ENCODE data around the gene SH3BGRL2. TPM values are rescaled to one million over a fixed set of nuclear protein-coding genes. Genes with fewer than 3 reads are reported as not detected.

SH3BGRL2 gene
- total and polyA plus RNA-seq, 2 donors (not counting 1 experiment from before 2014, with no cell fraction given) = 0.01 TPM; not detected in 1

- Histone ChIP-seq H4K20me1 (ENCODE audit: control insufficient read depth, insufficient read depth, low read length, poor library complexity, severe bottlenecking) (no peaks in the 10 kb centered on the region), H3K4me1 (ENCODE audit: control insufficient read depth in 2 of 2, insufficient read depth in 2 of 2, low read length in 2 of 2) (no peaks in the 10 kb centered on the region), H3K27me3 (replicated peaks in 1 of 4; ENCODE audit: control extremely low read depth in 1 of 4, control insufficient read depth in 3 of 4, insufficient read depth in 4 of 4, low read length in 3 of 4) (no peaks in the 10 kb centered on the region), H3K27ac (ENCODE audit: low read length in 2 of 2) (no peak overlapping the region), H3K9ac (ENCODE audit: low read length) (no peak overlapping the region), H3K4me2 (replicated peaks; ENCODE audit: low read depth, low read length, poor library complexity, severe bottlenecking) (no peak overlapping the region), H2AFZ (ENCODE audit: insufficient read depth, low read depth, low read length, poor library complexity, severe bottlenecking) (no peak overlapping the region), H3K4me3 (ENCODE audit: control extremely low read depth in 1 of 5, extremely low read depth in 1 of 5, insufficient read depth in 1 of 5, low read depth in 2 of 5, low read length in 4 of 5) (no peak overlapping the region), H3K36me3 (replicated peaks in 1 of 2; ENCODE audit: control extremely low read depth in 1 of 2, control insufficient read depth in 1 of 2, extremely low read depth in 1 of 2, insufficient read depth in 2 of 2, low read length in 1 of 2) (no peaks in the 10 kb centered on the region), H3K79me2 (ENCODE audit: control insufficient read depth, insufficient read depth, low read length) (no peaks in the 10 kb centered on the region), H3K9me3 (ENCODE audit: control extremely low read depth in 1 of 3, control insufficient read depth in 2 of 3, insufficient read depth in 1 of 3, low read length in 2 of 3) (no peaks in the 10 kb centered on the region)
- ChIA-PET POLR2A (no interaction called here), CTCF (no interaction called here)
- TF ChIP-seq EZH2 (IDR thresholded peaks at IDR 0.05; ENCODE audit: borderline replicate concordance, insufficient read depth, low read depth, low read length, poor library complexity, severe bottlenecking) = no peak
- TF ChIP-seq, protein P1, sequence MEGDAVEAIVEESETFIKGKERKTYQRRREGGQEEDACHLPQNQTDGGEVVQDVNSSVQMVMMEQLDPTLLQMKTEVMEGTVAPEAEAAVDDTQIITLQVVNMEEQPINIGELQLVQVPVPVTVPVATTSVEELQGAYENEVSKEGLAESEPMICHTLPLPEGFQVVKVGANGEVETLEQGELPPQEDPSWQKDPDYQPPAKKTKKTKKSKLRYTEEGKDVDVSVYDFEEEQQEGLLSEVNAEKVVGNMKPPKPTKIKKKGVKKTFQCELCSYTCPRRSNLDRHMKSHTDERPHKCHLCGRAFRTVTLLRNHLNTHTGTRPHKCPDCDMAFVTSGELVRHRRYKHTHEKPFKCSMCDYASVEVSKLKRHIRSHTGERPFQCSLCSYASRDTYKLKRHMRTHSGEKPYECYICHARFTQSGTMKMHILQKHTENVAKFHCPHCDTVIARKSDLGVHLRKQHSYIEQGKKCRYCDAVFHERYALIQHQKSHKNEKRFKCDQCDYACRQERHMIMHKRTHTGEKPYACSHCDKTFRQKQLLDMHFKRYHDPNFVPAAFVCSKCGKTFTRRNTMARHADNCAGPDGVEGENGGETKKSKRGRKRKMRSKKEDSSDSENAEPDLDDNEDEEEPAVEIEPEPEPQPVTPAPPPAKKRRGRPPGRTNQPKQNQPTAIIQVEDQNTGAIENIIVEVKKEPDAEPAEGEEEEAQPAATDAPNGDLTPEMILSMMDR (IDR thresholded peaks at IDR 0.05) = no peak
- H3K4me1 Mint-ChIP-seq = no peaks in the 10 kb centered on the region
- H3K9me3 Mint-ChIP-seq (ENCODE audit: insufficient read depth) = no peaks in the 10 kb centered on the region
- H3K4me3 Mint-ChIP-seq = no peak overlapping the region
- ATAC-seq (ENCODE audit: low read depth) = no peak
- no peak for DNase-seq
- peaks cover 7% of the 10 kb centered on the region for H3K27me3 Mint-ChIP-seq
- no peak overlapping the region for H3K27ac Mint-ChIP-seq
- intact Hi-C loops (cut with micrococcal nuclease) = no loop called here
- WGBS (ENCODE audit: insufficient coverage) = 100% methylated on average over 3 of the region's 4 CpGs
Observed at GRCh38 chr6:79711167-79711566, 80.0 kb downstream of the SH3BGRL2 start.

DNA sequence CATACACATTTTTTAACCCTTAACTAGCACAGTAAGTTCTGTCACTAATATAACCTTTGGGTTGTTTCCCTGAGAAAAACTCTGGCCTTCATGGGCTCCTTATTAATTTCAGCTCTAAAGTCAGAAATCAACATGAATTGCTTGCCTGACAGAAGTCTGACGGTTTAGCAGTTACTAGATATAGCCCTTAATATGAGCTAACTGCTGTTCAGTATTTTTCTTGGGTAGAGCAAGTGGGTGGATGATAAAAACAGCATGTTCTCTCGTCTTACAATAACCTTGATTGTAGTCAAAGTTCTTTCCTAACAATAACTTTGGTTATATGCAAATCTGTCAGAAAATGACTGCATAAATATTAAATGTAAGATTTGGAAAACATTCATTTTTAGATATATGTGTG, 81.0 kb downstream of the SH3BGRL2 start:
- no peaks in the 10 kb centered on the region for H3K27me3 ChIP-seq (replicated peaks in 1 of 4; ENCODE audit: control extremely low read depth in 1 of 4, control insufficient read depth in 3 of 4, insufficient read depth in 4 of 4, low read length in 3 of 4)
- no peaks in the 10 kb centered on the region for H4K20me1 ChIP-seq (ENCODE audit: control insufficient read depth, insufficient read depth, low read length, poor library complexity, severe bottlenecking)
- Mint-ChIP-seq H3K27me3 (peaks cover 7% of the 10 kb centered on the region), H3K9me3 (ENCODE audit: insufficient read depth) (no peaks in the 10 kb centered on the region), H3K27ac (no peak overlapping the region), H3K4me3 (no peak overlapping the region), H3K4me1 (no peaks in the 10 kb centered on the region)
- intact Hi-C loops (cut with micrococcal nuclease) = no loop called here
- no peaks in the 10 kb centered on the region for H3K9me3 ChIP-seq (ENCODE audit: control extremely low read depth in 1 of 3, control insufficient read depth in 2 of 3, insufficient read depth in 1 of 3, low read length in 2 of 3)
- H3K79me2 ChIP-seq (ENCODE audit: control insufficient read depth, insufficient read depth, low read length) = no peaks in the 10 kb centered on the region
- CTCF ChIA-PET = no interaction called here
- TF ChIP-seq, protein P1 (IDR thresholded peaks at IDR 0.05) = no peak
- no peak for TF ChIP-seq EZH2 (IDR thresholded peaks at IDR 0.05; ENCODE audit: borderline replicate concordance, insufficient read depth, low read depth, low read length, poor library complexity, severe bottlenecking)
- WGBS (ENCODE audit: insufficient coverage) = no CpG with 5 or more reads among the region's 2 CpGs
- H3K27ac ChIP-seq (ENCODE audit: low read length in 2 of 2) = no peak overlapping the region
- no peak overlapping the region for H3K4me3 ChIP-seq (ENCODE audit: control extremely low read depth in 1 of 5, extremely low read depth in 1 of 5, insufficient read depth in 1 of 5, low read depth in 2 of 5, low read length in 4 of 5)
- H3K9ac ChIP-seq (ENCODE audit: low read length) = no peak overlapping the region
- no peak for ATAC-seq (ENCODE audit: low read depth)
- no peaks in the 10 kb centered on the region for H3K36me3 ChIP-seq (replicated peaks in 1 of 2; ENCODE audit: control extremely low read depth in 1 of 2, control insufficient read depth in 1 of 2, extremely low read depth in 1 of 2, insufficient read depth in 2 of 2, low read length in 1 of 2)
- no peak for DNase-seq
- POLR2A ChIA-PET = no interaction called here
- H3K4me2 ChIP-seq (replicated peaks; ENCODE audit: low read depth, low read length, poor library complexity, severe bottlenecking) = no peak overlapping the region
- no peak overlapping the region for H2AFZ ChIP-seq (ENCODE audit: insufficient read depth, low read depth, low read length, poor library complexity, severe bottlenecking)
- H3K4me1 ChIP-seq (ENCODE audit: control insufficient read depth in 2 of 2, insufficient read depth in 2 of 2, low read length in 2 of 2) = no peaks in the 10 kb centered on the region

All from B cell (primary cell).